ENCODE data around the gene RAB11FIP4.

DNA sequence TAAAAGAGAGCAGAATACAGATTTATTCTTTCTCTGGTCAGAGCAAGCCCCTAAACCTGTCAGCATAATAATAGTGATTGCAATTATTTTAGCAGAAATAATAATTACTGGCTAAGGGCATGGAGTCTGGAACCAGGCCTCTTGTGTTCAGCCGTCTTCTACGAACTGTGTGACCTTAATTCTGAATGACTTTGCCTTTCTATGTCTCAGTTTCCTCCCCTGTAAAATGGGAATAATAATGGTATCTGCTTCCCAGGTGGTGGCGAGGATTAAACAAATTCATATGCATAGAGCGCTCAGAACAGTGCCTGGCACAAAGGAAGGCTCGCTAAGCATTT is 33.4 kb downstream of the RAB11FIP4 start:
- TF ChIP-seq, protein P1, sequence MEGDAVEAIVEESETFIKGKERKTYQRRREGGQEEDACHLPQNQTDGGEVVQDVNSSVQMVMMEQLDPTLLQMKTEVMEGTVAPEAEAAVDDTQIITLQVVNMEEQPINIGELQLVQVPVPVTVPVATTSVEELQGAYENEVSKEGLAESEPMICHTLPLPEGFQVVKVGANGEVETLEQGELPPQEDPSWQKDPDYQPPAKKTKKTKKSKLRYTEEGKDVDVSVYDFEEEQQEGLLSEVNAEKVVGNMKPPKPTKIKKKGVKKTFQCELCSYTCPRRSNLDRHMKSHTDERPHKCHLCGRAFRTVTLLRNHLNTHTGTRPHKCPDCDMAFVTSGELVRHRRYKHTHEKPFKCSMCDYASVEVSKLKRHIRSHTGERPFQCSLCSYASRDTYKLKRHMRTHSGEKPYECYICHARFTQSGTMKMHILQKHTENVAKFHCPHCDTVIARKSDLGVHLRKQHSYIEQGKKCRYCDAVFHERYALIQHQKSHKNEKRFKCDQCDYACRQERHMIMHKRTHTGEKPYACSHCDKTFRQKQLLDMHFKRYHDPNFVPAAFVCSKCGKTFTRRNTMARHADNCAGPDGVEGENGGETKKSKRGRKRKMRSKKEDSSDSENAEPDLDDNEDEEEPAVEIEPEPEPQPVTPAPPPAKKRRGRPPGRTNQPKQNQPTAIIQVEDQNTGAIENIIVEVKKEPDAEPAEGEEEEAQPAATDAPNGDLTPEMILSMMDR (IDR thresholded peaks at IDR 0.05; ENCODE audit: low read depth, low read length): no peak
- TF ChIP-seq MYC (IDR thresholded peaks at IDR 0.05; ENCODE audit: low read depth, low read length): no peak
- TF ChIP-seq POLR2A (IDR thresholded peaks at IDR 0.05; ENCODE audit: extremely low read depth, insufficient read length): no peak
- TF ChIP-seq, protein P2, sequence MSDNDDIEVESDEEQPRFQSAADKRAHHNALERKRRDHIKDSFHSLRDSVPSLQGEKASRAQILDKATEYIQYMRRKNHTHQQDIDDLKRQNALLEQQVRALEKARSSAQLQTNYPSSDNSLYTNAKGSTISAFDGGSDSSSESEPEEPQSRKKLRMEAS (IDR thresholded peaks at IDR 0.05; ENCODE audit: low read depth, low read length): no peak

Measured in NB4 (cell line).